ENCODE results near the gene C6orf89.

C6orf89 gene

GRCh38 chr6:36953931-36954261, 68.1 kb downstream of the C6orf89 start:
- DNase-seq: no peak

GRCh38 chr6:36954262-36954931, 68.6 kb downstream of the C6orf89 start, which contains the start of gene PI16:
TSS of gene PI16 (plus strand) at chr6:36954738. CDS start at chr6:36954761, 23 bp downstream.
- DNase-seq: no peak

GRCh38 chr6:36955136-36955535, 69.4 kb downstream of the C6orf89 start:
- DNase-seq: no peak

GRCh38 chr6:36955671-36956445, 70.1 kb downstream of the C6orf89 start:
- DNase-seq: no peak

- no peak for DNase-seq
Observed at GRCh38 chr6:36956446-36956820, 70.7 kb downstream of the C6orf89 start.

GRCh38 chr6:36957773-36958271, 72.1 kb downstream of the C6orf89 start:
- no peak for DNase-seq

GRCh38 chr6:36958775-36959554, 73.2 kb downstream of the C6orf89 start:
- no peak for DNase-seq

- DNase-seq: no peak
Observed at GRCh38 chr6:36959555-36960250, 74.0 kb downstream of the C6orf89 start.

GRCh38 chr6:36961441-36962435, 76.0 kb downstream of the C6orf89 start:
- no peak for DNase-seq

- DNase-seq: no peak
Observed at GRCh38 chr6:36962874-36963273, 77.1 kb downstream of the C6orf89 start.

GRCh38 chr6:36963451-36964290, 77.9 kb downstream of the C6orf89 start:
- DNase-seq: no peak

- DNase-seq: no peak
Observed at GRCh38 chr6:36964349-36964748, 78.6 kb downstream of the C6orf89 start.

- no peak for DNase-seq
Observed at GRCh38 chr6:36964908-36965307, 79.2 kb downstream of the C6orf89 start.

GRCh38 chr6:36967301-36967700, 81.5 kb downstream of the C6orf89 start:
- DNase-seq: no peak

- no peak for DNase-seq
Observed at GRCh38 chr6:36967757-36968156, 82.0 kb downstream of the C6orf89 start.

GRCh38 chr6:36968266-36968977, 82.7 kb downstream of the C6orf89 start:
- DNase-seq: peak; percentile 37

GRCh38 chr6:36969240-36969691, 83.5 kb downstream of the C6orf89 start:
- DNase-seq: no peak

GRCh38 chr6:36969988-36970891, 84.5 kb downstream of the C6orf89 start:
- DNase-seq: no peak
